HepG2 (cell line): ENCODE data around the gene PIM1. TPM values are rescaled to one million over a fixed set of nuclear protein-coding genes. Genes with fewer than 3 reads are reported as not detected.
A peak's percentile ranks its signal among the peaks of the same experiment; 100 is the strongest.

Experiments
- CAMTA2 ChIP-seq: sonication (generic); formaldehyde crosslinking; IDR thresholded peaks from 2 replicates; pipeline ENCODE4 v1.4.0; 2020; ENCODE audit warnings: mild to moderate bottlenecking, missing genetic modification reagents, borderline replicate concordance
- CBX1 ChIP-seq: IDR thresholded peaks from one replicate; pipeline ENCODE4 v1.6.1; 2016; ENCODE audit warnings: antibody characterized with exemption, low read depth
- CREBL2 ChIP-seq: sonication (generic); formaldehyde crosslinking; IDR thresholded peaks from 2 replicates; pipeline ENCODE4 v1.8.1; 2023; ENCODE audit warnings: missing genetic modification reagents, mild to moderate bottlenecking, borderline replicate concordance
- ETV6 ChIP-seq: sonication (generic); formaldehyde crosslinking; conservative IDR thresholded peaks from 2 replicates; pipeline ENCODE4 v1.4.0; 2020; ENCODE audit warnings: missing genetic modification reagents
- FOXA1 ChIP-seq, 2 experiments: fragments of 450-650 bp in 1 of 2; sonication (generic) in 1 of 2; formaldehyde crosslinking in 1 of 2; IDR thresholded peaks; 2 replicates each; pipeline versions ENCODE4 v1.4.0 to v1.6.1; 2016 to 2020; ENCODE audit warnings: missing genetic modification reagents in 1 of 2
- GATA4 ChIP-seq: sonication (generic); IDR thresholded peaks from 2 replicates; pipeline ENCODE4 v1.6.1; 2016; ENCODE audit warnings: antibody characterized with exemption, low read depth, borderline replicate concordance
- HNF1B ChIP-seq: sonication (generic); formaldehyde crosslinking; IDR thresholded peaks from 2 replicates; pipeline ENCODE4 v1.5.1; 2020; ENCODE audit warnings: mild to moderate bottlenecking, moderate library complexity, missing genetic modification reagents
- MTA3 ChIP-seq: sonication (generic); formaldehyde crosslinking; IDR thresholded peaks from 2 replicates; pipeline ENCODE4 v1.4.0; 2020; ENCODE audit warnings: missing genetic modification reagents
- RFX1 ChIP-seq: fragments of 450-650 bp; IDR thresholded peaks from 2 replicates; pipeline ENCODE4 v1.6.1; 2017
- RXRB ChIP-seq: IDR thresholded peaks from 2 replicates; pipeline ENCODE4 v1.6.1; 2016; ENCODE audit warnings: borderline replicate concordance, missing genetic modification reagents, missing compliant biosample characterization
- SMAD3 ChIP-seq: sonication (generic); formaldehyde crosslinking; IDR thresholded peaks from 2 replicates; pipeline ENCODE4 v1.4.0; 2020; ENCODE audit warnings: missing genetic modification reagents
- SMARCC2 ChIP-seq: fragments of 450-650 bp; IDR thresholded peaks from 2 replicates; pipeline ENCODE4 v1.6.1; 2017; ENCODE audit warnings: antibody characterized with exemption, mild to moderate bottlenecking
- SNRNP70 ChIP-seq: fragments of 200-400 bp; formaldehyde crosslinking; IDR thresholded peaks from 2 replicates; pipeline ENCODE4 v1.6.1; 2017; ENCODE audit warnings: mild to moderate bottlenecking, low read depth, low read length, moderate library complexity
- SRF ChIP-seq: IDR thresholded peaks from 2 replicates; pipeline ENCODE4 v1.6.1; 2011; ENCODE audit warnings: mild to moderate bottlenecking, low read depth, low read length, moderate library complexity
- STAT5B ChIP-seq: sonication (generic); formaldehyde crosslinking; IDR thresholded peaks from 2 replicates; pipeline ENCODE4 v1.4.0; 2020; ENCODE audit warnings: missing genetic modification reagents
- ZBTB7A ChIP-seq: sonication (generic); formaldehyde crosslinking; IDR thresholded peaks from 2 replicates; pipeline ENCODE4 v1.8.0; 2022; ENCODE audit warnings: mild to moderate bottlenecking, missing genetic modification reagents
- ZBTB8A ChIP-seq: sonication (generic); formaldehyde crosslinking; IDR thresholded peaks from 2 replicates; pipeline ENCODE4 v1.4.0; 2020; ENCODE audit warnings: mild to moderate bottlenecking, low read depth, missing genetic modification reagents, borderline replicate concordance
- ZFP36L1 ChIP-seq: sonication (generic); formaldehyde crosslinking; IDR thresholded peaks from 2 replicates; pipeline ENCODE4 v1.8.0; 2022; ENCODE audit warnings: mild to moderate bottlenecking, missing genetic modification reagents, moderate library complexity
- ZMYM3 ChIP-seq: sonication (generic); formaldehyde crosslinking; IDR thresholded peaks from 2 replicates; pipeline ENCODE4 v1.5.1; 2020; ENCODE audit warnings: mild to moderate bottlenecking, missing genetic modification reagents
- ZNF205 ChIP-seq: IDR thresholded peaks from 2 replicates; pipeline ENCODE4 v1.6.1; 2018; ENCODE audit warnings: missing biosample characterization, missing genetic modification reagents
- ZNF24 ChIP-seq: fragments of 450-650 bp; IDR thresholded peaks from 2 replicates; pipeline ENCODE4 v1.6.1; 2017; ENCODE audit warnings: antibody characterized with exemption, mild to moderate bottlenecking
- ZNF317 ChIP-seq: sonication (generic); formaldehyde crosslinking; IDR thresholded peaks from 2 replicates; pipeline ENCODE4 v1.5.0; 2020; ENCODE audit warnings: mild to moderate bottlenecking, missing genetic modification reagents
- ZNF343 ChIP-seq: sonication (generic); formaldehyde crosslinking; IDR thresholded peaks from 2 replicates; pipeline ENCODE4 v1.4.0; 2020; ENCODE audit warnings: mild to moderate bottlenecking, missing genetic modification reagents
- ZNF367 ChIP-seq: sonication (generic); formaldehyde crosslinking; IDR thresholded peaks from 2 replicates; pipeline ENCODE4 v1.4.0; 2020; ENCODE audit warnings: missing genetic modification reagents, borderline replicate concordance
- ZNF557 ChIP-seq: sonication (generic); formaldehyde crosslinking; IDR thresholded peaks from 2 replicates; pipeline ENCODE4 v1.4.0; 2020; ENCODE audit warnings: missing genetic modification reagents
- ZNF746 ChIP-seq: sonication (generic); formaldehyde crosslinking; IDR thresholded peaks from 2 replicates; pipeline ENCODE4 v1.8.0; 2022; ENCODE audit warnings: mild to moderate bottlenecking, missing genetic modification reagents
- polyA plus RNA-seq, 8 experiments: library from polyadenylated mRNA; depleted of rRNA in 3 of 8; stranded (reverse) in 7 of 8; unstranded in 1 of 8; fragments of >200 nt; fragmentation: Illumina TruSeq in 4 of 8; extraction: Trizol in 4 of 8; gene quantifications; 2 replicates each; pipeline versions ENCODE4 v1.2.1 to v1.2.3, GENCODE V29; 2011 to 2016; ENCODE audit warnings: low read depth in 4 of 8, missing spikeins in 1 of 8, mixed read lengths in 1 of 8; ENCODE audit not compliant: insufficient read depth in 1 of 8
- total RNA-seq, 5 experiments: library from RNA; depleted of rRNA; stranded (reverse); fragments of >200 nt; fragmentation: Illumina TruSeq; extraction: Trizol; gene quantifications; 2 replicates each; pipeline ENCODE4 v1.2.3, GENCODE V29; 2016; ENCODE audit warnings: low read depth in 1 of 5
- TF ChIP-seq, protein P1 (sequence below): IDR thresholded peaks from 2 replicates; pipeline ENCODE4 v1.6.1; 2018; ENCODE audit warnings: missing genetic modification reagents, mild to moderate bottlenecking, missing compliant biosample characterization
- TF ChIP-seq, protein P2 (sequence below): sonication (generic); formaldehyde crosslinking; IDR thresholded peaks from 2 replicates; pipeline ENCODE4 v1.4.0; 2020; ENCODE audit warnings: mild to moderate bottlenecking, missing genetic modification reagents

Gene PIM1
- total and polyA plus RNA-seq, 2 of the 13 experiments (the other 11 are each of a cell fraction or from before 2014, with no cell fraction given), result 29.4 to 117 TPM

- TF ChIP-seq HNF1B (CRISPR knock-in tag) (peak; percentile 73), ZNF24 (0 out of 2 replicates have a peak, but pooled peaks have one; percentile 10), MTA3 (CRISPR knock-in tag) (no peak), CREBL2 (no peak), CAMTA2 (CRISPR knock-in tag) (no peak), ZNF205 (peak; percentile 89), RXRB (CRISPR knock-in tag) (peak; percentile 57; the same call in 1 of the 2 replicates), SMARCC2 (0 out of 2 replicates have a peak, but pooled peaks have one; percentile 6), SMAD3 (CRISPR knock-in tag) (0 out of 2 replicates have a peak, but pooled peaks have one; percentile 65), ZBTB8A (CRISPR knock-in tag) (peak; percentile 34; the same call in 1 of the 2 replicates), CBX1 (no peak), ZNF557 (0 out of 2 replicates have a peak, but pooled peaks have one; percentile 62), ETV6 (CRISPR knock-in tag) (0 out of 2 replicates have a peak, but pooled peaks have one; percentile 68), ZMYM3 (CRISPR knock-in tag) (0 out of 2 replicates have a peak, but pooled peaks have one; percentile 42), ZNF343 (CRISPR knock-in tag) (no peak), SNRNP70 (no peak), SRF (peak; percentile 50; the same call in 1 of the 2 replicates), ZNF367 (CRISPR knock-in tag) (0 out of 2 replicates have a peak, but pooled peaks have one; percentile 38), GATA4 (0 out of 2 replicates have a peak, but pooled peaks have one; percentile 73), ZNF746 (CRISPR knock-in tag) (peak; percentile 80; the same call in 1 of the 2 replicates), ZNF317 (CRISPR knock-in tag) (no peak), ZFP36L1 (CRISPR knock-in tag) (0 out of 2 replicates have a peak, but pooled peaks have one; percentile 11), FOXA1 (IDR thresholded peaks at IDR 0.05) (0 out of 2 replicates have a peak, but pooled peaks have one; percentile 45), FOXA1 (CRISPR knock-in tag; IDR thresholded peaks at IDR 0.05) (peak; percentile 92), STAT5B (peak; percentile 39; the same call in 1 of the 2 replicates), RFX1 (no peak), ZBTB7A (CRISPR knock-in tag) (no peak)
- TF ChIP-seq, protein P1, sequence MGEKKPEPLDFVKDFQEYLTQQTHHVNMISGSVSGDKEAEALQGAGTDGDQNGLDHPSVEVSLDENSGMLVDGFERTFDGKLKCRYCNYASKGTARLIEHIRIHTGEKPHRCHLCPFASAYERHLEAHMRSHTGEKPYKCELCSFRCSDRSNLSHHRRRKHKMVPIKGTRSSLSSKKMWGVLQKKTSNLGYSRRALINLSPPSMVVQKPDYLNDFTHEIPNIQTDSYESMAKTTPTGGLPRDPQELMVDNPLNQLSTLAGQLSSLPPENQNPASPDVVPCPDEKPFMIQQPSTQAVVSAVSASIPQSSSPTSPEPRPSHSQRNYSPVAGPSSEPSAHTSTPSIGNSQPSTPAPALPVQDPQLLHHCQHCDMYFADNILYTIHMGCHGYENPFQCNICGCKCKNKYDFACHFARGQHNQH, result peak; percentile 45
- TF ChIP-seq, protein P2, sequence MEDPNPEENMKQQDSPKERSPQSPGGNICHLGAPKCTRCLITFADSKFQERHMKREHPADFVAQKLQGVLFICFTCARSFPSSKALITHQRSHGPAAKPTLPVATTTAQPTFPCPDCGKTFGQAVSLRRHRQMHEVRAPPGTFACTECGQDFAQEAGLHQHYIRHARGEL (CRISPR knock-in tag), result no peak
Observed at GRCh38 chr6:37171970-37172812, 2.2 kb downstream of the PIM1 start (continued).
